ENCODE measurements around the gene DCAF12L1.

GRCh38 chrX:126509923-126510322 is 42.7 kb downstream of the DCAF12L1 start:
- TF ChIP-seq EZH2phosphoT487 (IDR thresholded peaks at IDR 0.05) = no peak
- TF ChIP-seq CTCF (IDR thresholded peaks at IDR 0.05) = no peak
